ENCODE data around the gene MGAT4B.

MGAT4B gene

GRCh38 chr5:179767496-179768100 is 39.1 kb downstream of the MGAT4B start:
- TF ChIP-seq BACH2 (CRISPR knock-in tag; IDR thresholded peaks at IDR 0.05; ENCODE audit: borderline replicate concordance) (no peak), ZC3H10 (CRISPR knock-in tag; IDR thresholded peaks at IDR 0.05) (no peak), TCF4 (CRISPR knock-in tag; IDR thresholded peaks at IDR 0.05; ENCODE audit: borderline replicate concordance) (no peak), ARNTL (CRISPR knock-in tag; IDR thresholded peaks at IDR 0.05; ENCODE audit: borderline replicate concordance, low read depth) (no peak), TSHZ2 (CRISPR knock-in tag; IDR thresholded peaks at IDR 0.05) (no peak), ZFP3 (CRISPR knock-in tag; IDR thresholded peaks at IDR 0.05) (no peak), OSR1 (CRISPR knock-in tag; IDR thresholded peaks at IDR 0.05) (no peak), ZNF565 (CRISPR knock-in tag; conservative IDR thresholded peaks at IDR 0.05; ENCODE audit: low read depth) (no peak), ZNF8 (CRISPR knock-in tag; IDR thresholded peaks at IDR 0.05) (no peak), PATZ1 (CRISPR knock-in tag; IDR thresholded peaks at IDR 0.05; ENCODE audit: borderline replicate concordance) (no peak), RARB (CRISPR knock-in tag; IDR thresholded peaks at IDR 0.05) (no peak), PPARA (CRISPR knock-in tag; IDR thresholded peaks at IDR 0.05; ENCODE audit: borderline replicate concordance) (no peak), TOX (CRISPR knock-in tag; IDR thresholded peaks at IDR 0.05; ENCODE audit: borderline replicate concordance) (no peak)

GRCh38 chr5:179766726-179767455 is 39.8 kb downstream of the MGAT4B start:
- ATAC-seq: no peak
- TF ChIP-seq PATZ1 (CRISPR knock-in tag; IDR thresholded peaks at IDR 0.05; ENCODE audit: borderline replicate concordance): no peak
- no peak for TF ChIP-seq CREB5 (CRISPR knock-in tag; IDR thresholded peaks at IDR 0.05; ENCODE audit: low read depth)
- TF ChIP-seq ZNF70 (CRISPR knock-in tag; IDR thresholded peaks at IDR 0.05): no peak
- TF ChIP-seq PPARA (CRISPR knock-in tag; IDR thresholded peaks at IDR 0.05; ENCODE audit: borderline replicate concordance): no peak
- no peak for TF ChIP-seq GLIS3 (CRISPR knock-in tag; IDR thresholded peaks at IDR 0.05)
- no peak for TF ChIP-seq ESRRG (CRISPR knock-in tag; IDR thresholded peaks at IDR 0.05)

More at GRCh38 chr5:179767496-179768100, 39.1 kb downstream of the MGAT4B start:
- no peak for ATAC-seq

GRCh38 chr5:179766021-179766725 is 40.5 kb downstream of the MGAT4B start:
- ATAC-seq: peak; percentile 21
- TF ChIP-seq POU6F1 (CRISPR knock-in tag; IDR thresholded peaks at IDR 0.05; ENCODE audit: borderline replicate concordance, low read depth) (no peak), ESRRG (CRISPR knock-in tag; IDR thresholded peaks at IDR 0.05) (no peak), TSHZ2 (CRISPR knock-in tag; IDR thresholded peaks at IDR 0.05) (no peak), RARB (CRISPR knock-in tag; IDR thresholded peaks at IDR 0.05) (no peak), GLIS3 (CRISPR knock-in tag; IDR thresholded peaks at IDR 0.05) (no peak), SNAI2 (CRISPR knock-in tag; IDR thresholded peaks at IDR 0.05) (no peak), ZNF8 (CRISPR knock-in tag; IDR thresholded peaks at IDR 0.05) (no peak), ISL1 (CRISPR knock-in tag; IDR thresholded peaks at IDR 0.05) (no peak), TCF4 (CRISPR knock-in tag; IDR thresholded peaks at IDR 0.05; ENCODE audit: borderline replicate concordance) (no peak), ZFP30 (CRISPR knock-in tag; IDR thresholded peaks at IDR 0.05) (no peak), ZNF565 (CRISPR knock-in tag; conservative IDR thresholded peaks at IDR 0.05; ENCODE audit: low read depth) (no peak)

Data from SK-N-SH treated with all-trans-retinoic acid at 6 μM for 48 hours (cell line).